ENCODE measurements around the gene CLDN15. TPM values are rescaled to one million over a fixed set of nuclear protein-coding genes. Genes with fewer than 3 reads are reported as not detected.

Gene CLDN15
- total RNA-seq, 1 experiment from 2014 or later: 4.2 TPM

- Histone ChIP-seq H3K27me3 (ENCODE audit: control insufficient read depth, insufficient read depth, low read length) (no peaks in the 10 kb centered on the region), H3K4me3 (ENCODE audit: insufficient read depth, low read depth, low read length) (no peak overlapping the region), H3K36me3 (replicated peaks; ENCODE audit: control insufficient read depth, insufficient read depth, low read length) (peaks cover 3% of the 10 kb centered on the region; the same call in 1 of the 2 replicates)
- no peak for DNase-seq
These were observed 1.8 kb upstream of the CLDN15 start for GRCh38 chr7:101239191-101239950.

GRCh38 chr7:101238226-101239182 is 902 bp upstream of the CLDN15 start:
- Histone ChIP-seq H3K36me3 (replicated peaks; ENCODE audit: control insufficient read depth, insufficient read depth, low read length) (peaks cover 3% of the 10 kb centered on the region; the same call in 1 of the 2 replicates), H3K4me3 (ENCODE audit: insufficient read depth, low read depth, low read length) (no peak overlapping the region), H3K27me3 (ENCODE audit: control insufficient read depth, insufficient read depth, low read length) (no peaks in the 10 kb centered on the region)
- peak; percentile 65 for DNase-seq

GRCh38 chr7:101236292-101236835 is 1.2 kb downstream of the CLDN15 start:
- no peaks in the 10 kb centered on the region for H3K27me3 ChIP-seq (ENCODE audit: control insufficient read depth, insufficient read depth, low read length)
- peaks cover 3% of the 10 kb centered on the region; the same call in 1 of the 2 replicates for H3K36me3 ChIP-seq (replicated peaks; ENCODE audit: control insufficient read depth, insufficient read depth, low read length)
- DNase-seq: peak; percentile 24
- no peak overlapping the region for H3K4me3 ChIP-seq (ENCODE audit: insufficient read depth, low read depth, low read length)

GRCh38 chr7:101235522-101235921 is 2.1 kb downstream of the CLDN15 start:
- H3K4me3 ChIP-seq (ENCODE audit: insufficient read depth, low read depth, low read length): no peak overlapping the region
- H3K27me3 ChIP-seq (ENCODE audit: control insufficient read depth, insufficient read depth, low read length): no peaks in the 10 kb centered on the region
- peak; percentile 47 for DNase-seq
- H3K36me3 ChIP-seq (replicated peaks; ENCODE audit: control insufficient read depth, insufficient read depth, low read length): peaks cover 1% of the 10 kb centered on the region; the same call in 1 of the 2 replicates

GRCh38 chr7:101235050-101235449 is 2.6 kb downstream of the CLDN15 start:
- H3K27me3 ChIP-seq (ENCODE audit: control insufficient read depth, insufficient read depth, low read length): no peaks in the 10 kb centered on the region
- no peak overlapping the region for H3K4me3 ChIP-seq (ENCODE audit: insufficient read depth, low read depth, low read length)
- H3K36me3 ChIP-seq (replicated peaks; ENCODE audit: control insufficient read depth, insufficient read depth, low read length): peaks cover 1% of the 10 kb centered on the region; the same call in 1 of the 2 replicates
- peak; percentile 75 for DNase-seq

GRCh38 chr7:101234636-101235035 is 3.0 kb downstream of the CLDN15 start:
- Histone ChIP-seq H3K27me3 (ENCODE audit: control insufficient read depth, insufficient read depth, low read length) (no peaks in the 10 kb centered on the region), H3K36me3 (replicated peaks; ENCODE audit: control insufficient read depth, insufficient read depth, low read length) (no peaks in the 10 kb centered on the region; the same call in 1 of the 2 replicates), H3K4me3 (ENCODE audit: insufficient read depth, low read depth, low read length) (no peak overlapping the region)
- DNase-seq: peak; percentile 62

GRCh38 chr7:101233907-101234547 is 3.6 kb downstream of the CLDN15 start:
- H3K36me3 ChIP-seq (replicated peaks; ENCODE audit: control insufficient read depth, insufficient read depth, low read length): no peaks in the 10 kb centered on the region; the same call in 1 of the 2 replicates
- peak; percentile 66 for DNase-seq
- H3K4me3 ChIP-seq (ENCODE audit: insufficient read depth, low read depth, low read length): no peak overlapping the region
- H3K27me3 ChIP-seq (ENCODE audit: control insufficient read depth, insufficient read depth, low read length): no peaks in the 10 kb centered on the region

GRCh38 chr7:101232141-101232850 is 5.3 kb downstream of the CLDN15 start:
- no peaks in the 10 kb centered on the region for H3K36me3 ChIP-seq (replicated peaks; ENCODE audit: control insufficient read depth, insufficient read depth, low read length)
- no peaks in the 10 kb centered on the region for H3K27me3 ChIP-seq (ENCODE audit: control insufficient read depth, insufficient read depth, low read length)
- peak overlapping the region; percentile 67 for H3K4me3 ChIP-seq (ENCODE audit: insufficient read depth, low read depth, low read length)
- DNase-seq: peak; percentile 95

- Histone ChIP-seq H3K36me3 (replicated peaks; ENCODE audit: control insufficient read depth, insufficient read depth, low read length) (no peaks in the 10 kb centered on the region), H3K27me3 (ENCODE audit: control insufficient read depth, insufficient read depth, low read length) (no peaks in the 10 kb centered on the region), H3K4me3 (ENCODE audit: insufficient read depth, low read depth, low read length) (peak overlapping the region; percentile 67; the same call in 1 of the 2 replicates)
- no peak for DNase-seq
These were observed 6.0 kb downstream of the CLDN15 start for GRCh38 chr7:101231644-101232043.

GRCh38 chr7:101226721-101227120 is 10.9 kb downstream of the CLDN15 start:
- no peak for DNase-seq
- peaks cover 5% of the 10 kb centered on the region for H3K36me3 ChIP-seq (replicated peaks; ENCODE audit: control insufficient read depth, insufficient read depth, low read length)
- no peaks in the 10 kb centered on the region for H3K27me3 ChIP-seq (ENCODE audit: control insufficient read depth, insufficient read depth, low read length)
- H3K4me3 ChIP-seq (ENCODE audit: insufficient read depth, low read depth, low read length): no peak overlapping the region

GRCh38 chr7:101225650-101226049 is 12.0 kb downstream of the CLDN15 start:
- Histone ChIP-seq H3K27me3 (ENCODE audit: control insufficient read depth, insufficient read depth, low read length) (no peaks in the 10 kb centered on the region), H3K4me3 (ENCODE audit: insufficient read depth, low read depth, low read length) (no peak overlapping the region), H3K36me3 (replicated peaks; ENCODE audit: control insufficient read depth, insufficient read depth, low read length) (peaks cover 5% of the 10 kb centered on the region)
- no peak for DNase-seq

GRCh38 chr7:101223528-101223927 is 14.1 kb downstream of the CLDN15 start:
- Histone ChIP-seq H3K27me3 (ENCODE audit: control insufficient read depth, insufficient read depth, low read length) (no peaks in the 10 kb centered on the region), H3K4me3 (ENCODE audit: insufficient read depth, low read depth, low read length) (no peak overlapping the region), H3K36me3 (replicated peaks; ENCODE audit: control insufficient read depth, insufficient read depth, low read length) (peaks cover 5% of the 10 kb centered on the region)
- DNase-seq: no peak

- no peak overlapping the region for H3K4me3 ChIP-seq (ENCODE audit: insufficient read depth, low read depth, low read length)
- no peaks in the 10 kb centered on the region for H3K27me3 ChIP-seq (ENCODE audit: control insufficient read depth, insufficient read depth, low read length)
- H3K36me3 ChIP-seq (replicated peaks; ENCODE audit: control insufficient read depth, insufficient read depth, low read length): peaks cover 5% of the 10 kb centered on the region
- DNase-seq: peak; percentile 63
These were observed 15.2 kb downstream of the CLDN15 start for GRCh38 chr7:101222275-101222830.
